K562 (cell line): Measurements from ENCODE around the gene HBB. TPM values are rescaled to one million over a fixed set of nuclear protein-coding genes. Genes with fewer than 3 reads are reported as not detected.

Source experiments
- ATAC-seq: fragments of 200-7000 bp; cut with Tn5 transposase; 3 replicates; pipeline ENCODE4 v1.9.1; 2020; ENCODE audit warnings: moderate library complexity
- BruUV-seq: library from RNA; stranded (reverse); fragments of 400-500 nt; replicated peaks from 2 replicates; lab custom pipeline; 2021; lab: Mats Ljungman, UMichigan
- CTCF ChIA-PET: fragments of 300-600 bp; formaldehyde crosslinking; extraction: SDS; loops from one replicate; lab custom pipeline; 2021; ENCODE audit warnings: low intra/inter-chr PET ratio; lab: Yijun Ruan, JAX
- POLR2A ChIA-PET: fragments of 300-600, 350-650 bp; sonication (Branson Sonifier 250); formaldehyde crosslinking; extraction: SDS; loops from one replicate; lab custom pipeline; 2021; ENCODE audit warnings: antibody characterized with exemption, inconsistent platforms; lab: Yijun Ruan, JAX
- DNase-seq, 4 experiments: peaks; one replicate each; pipeline versions ENCODE4 v3.0.0 to v3.0.0-alpha.2; 2011 to 2018; ENCODE audit warnings: low spot score in 3 of 4, mixed read lengths in 3 of 4; ENCODE audit errors: extremely low read depth in 1 of 4
- FAIRE-seq: peaks from 2 replicates; lab custom pipeline; 2011; peaks lifted over from hg19 to GRCh38; lab: Jason Lieb, UNC
- H2AFZ ChIP-seq: 2 replicates; pipeline ENCODE4 v1.6.0; 2011; ENCODE audit warnings: low read depth, low read length, control low read depth, inconsistent platforms
- H3K27ac ChIP-seq: fragments of 200-600 bp; 3 replicates; pipeline ENCODE4 v1.8.0; 2011; ENCODE audit warnings: low read depth, mild to moderate bottlenecking, control low read depth, inconsistent platforms, low read length, moderate library complexity, mixed read lengths; ENCODE audit errors: extremely low read depth
- H3K27me3 ChIP-seq, 2 experiments: fragments of 300-600 bp in 1 of 2; 2 replicates in 1 of 2; 3 replicates in 1 of 2; pipeline versions ENCODE4 v1.6.0 to v1.8.0; 2011; ENCODE audit warnings: inconsistent platforms in 2 of 2, low read length in 2 of 2, mild to moderate bottlenecking in 1 of 2, mixed read lengths in 1 of 2, moderate library complexity in 1 of 2; ENCODE audit not compliant: control insufficient read depth in 2 of 2, insufficient read depth in 2 of 2
- H3K36me3 ChIP-seq: fragments of 300-600 bp; 3 replicates; pipeline ENCODE4 v1.8.0; 2011; ENCODE audit warnings: mild to moderate bottlenecking, low read length, inconsistent platforms; ENCODE audit not compliant: control insufficient read depth, insufficient read depth
- H3K4me1 ChIP-seq, 2 experiments: fragments of 200-600 bp in 1 of 2; replicated peaks in 1 of 2; 2 replicates in 1 of 2; 3 replicates in 1 of 2; pipeline versions ENCODE4 v1.5.1 to v1.8.0; 2011; ENCODE audit warnings: inconsistent platforms in 2 of 2, low read length in 2 of 2, mild to moderate bottlenecking in 1 of 2, mixed read lengths in 1 of 2, moderate library complexity in 1 of 2; ENCODE audit not compliant: control insufficient read depth in 2 of 2, insufficient read depth in 2 of 2
- H3K4me2 ChIP-seq: 2 replicates; pipeline ENCODE4 v1.6.1; 2011; ENCODE audit warnings: low read length, control low read depth, inconsistent platforms, mixed read lengths; ENCODE audit not compliant: insufficient read depth
- H3K4me3 ChIP-seq: fragments of 200-600 bp; sonication (generic), shearing (Covaris generic); 2 replicates; pipeline ENCODE4 v1.5.1; 2016; ENCODE audit warnings: control low read depth, inconsistent platforms
- H3K79me2 ChIP-seq: fragments of 200-600 bp; 3 replicates; pipeline ENCODE4 v1.8.0; 2011; ENCODE audit warnings: low read length, inconsistent platforms; ENCODE audit not compliant: control insufficient read depth, insufficient read depth
- H3K9ac ChIP-seq, 2 experiments: 2 replicates each; pipeline versions ENCODE4 v1.6.0 to v1.6.1; 2011; ENCODE audit warnings: low read depth in 2 of 2, low read length in 2 of 2, control low read depth in 1 of 2, inconsistent platforms in 1 of 2, mild to moderate bottlenecking in 1 of 2, mixed read lengths in 1 of 2; ENCODE audit not compliant: insufficient read depth in 1 of 2
- H3K9me1 ChIP-seq: one replicate; pipeline ENCODE4 v1.6.0; 2011; ENCODE audit warnings: inconsistent platforms, mild to moderate bottlenecking, low read length, moderate library complexity; ENCODE audit not compliant: control insufficient read depth, insufficient read depth
- H3K9me3 ChIP-seq: replicated peaks from 2 replicates; pipeline ENCODE4 v1.5.1; 2011; ENCODE audit warnings: low read depth, low read length, inconsistent platforms; ENCODE audit not compliant: control insufficient read depth, insufficient read depth
- H4K20me1 ChIP-seq: replicated peaks from 2 replicates; pipeline ENCODE4 v1.6.1; 2011; ENCODE audit warnings: low read length, inconsistent platforms, mixed read lengths; ENCODE audit not compliant: control insufficient read depth, insufficient read depth
- CGGBP1 ChIP-seq: fragments of 250-450 bp; sonication (Bioruptor Pico); IDR thresholded peaks from 2 replicates; pipeline ENCODE4 v1.9.0; 2021; ENCODE audit warnings: mild to moderate bottlenecking
- CHCHD3 ChIP-seq: fragments of 250-450 bp; sonication (Bioruptor Pico); IDR thresholded peaks from 2 replicates; pipeline ENCODE4 v2.1.2; 2022; ENCODE audit warnings: mild to moderate bottlenecking
- DLX4 ChIP-seq: fragments of 250-450 bp; sonication (Bioruptor Pico); IDR thresholded peaks from 2 replicates; pipeline ENCODE4 v1.6.1; 2021; ENCODE audit warnings: mild to moderate bottlenecking
- HDAC2 ChIP-seq: fragments of 450-650 bp; IDR thresholded peaks from 2 replicates; pipeline ENCODE4 v1.6.1; 2016; ENCODE audit warnings: mild to moderate bottlenecking
- KLF10 ChIP-seq: fragments of 250-450 bp; sonication (Bioruptor Pico); IDR thresholded peaks from 2 replicates; pipeline ENCODE4 v1.6.1; 2021; ENCODE audit warnings: matching md5 sums
- MCM5 ChIP-seq: fragments of 450-650 bp; IDR thresholded peaks from 2 replicates; pipeline ENCODE4 v1.6.1; 2016; ENCODE audit warnings: low read depth
- RBM14 ChIP-seq: fragments of 200-400 bp; formaldehyde crosslinking; IDR thresholded peaks from 2 replicates; pipeline ENCODE4 v1.6.1; 2018; ENCODE audit warnings: low read depth, mild to moderate bottlenecking, low read length, moderate library complexity, borderline replicate concordance; ENCODE audit not compliant: insufficient read depth
- RBM15 ChIP-seq: fragments of 200-400 bp; formaldehyde crosslinking; IDR thresholded peaks from 2 replicates; pipeline ENCODE4 v1.6.1; 2018; ENCODE audit warnings: mild to moderate bottlenecking, low read length, moderate library complexity; ENCODE audit not compliant: insufficient read depth
- SAFB ChIP-seq: fragments of 200-400 bp; formaldehyde crosslinking; IDR thresholded peaks from 2 replicates; pipeline ENCODE4 v1.6.1; 2017; ENCODE audit warnings: low read depth, low read length, borderline replicate concordance
- SMARCC2 ChIP-seq: fragments of 450-650 bp; IDR thresholded peaks from 2 replicates; pipeline ENCODE4 v1.6.1; 2017; ENCODE audit warnings: antibody characterized with exemption, moderate library complexity, mild to moderate bottlenecking, low read depth
- SUPT5H ChIP-seq: fragments of 450-650 bp; IDR thresholded peaks from 2 replicates; pipeline ENCODE4 v1.6.1; 2016
- THRAP3 ChIP-seq: fragments of 450-650 bp; IDR thresholded peaks from 2 replicates; pipeline ENCODE4 v1.6.1; 2016; ENCODE audit warnings: mild to moderate bottlenecking, inconsistent platforms, borderline replicate concordance
- ZNF146 ChIP-seq: IDR thresholded peaks from one replicate; pipeline ENCODE4 v1.6.1; 2018; ENCODE audit warnings: missing compliant biosample characterization; ENCODE audit not compliant: unreplicated experiment
- ZNF347 ChIP-seq: fragments of 450-650 bp; formaldehyde crosslinking; IDR thresholded peaks from 2 replicates; pipeline ENCODE4 v1.4.0; 2020; ENCODE audit warnings: low read depth, mild to moderate bottlenecking, moderate library complexity
- ZNF551 ChIP-seq: fragments of 250-450 bp; sonication (Bioruptor Pico); IDR thresholded peaks from 2 replicates; pipeline ENCODE4 v1.5.0; 2021; ENCODE audit warnings: mild to moderate bottlenecking, moderate library complexity
- ZNF561 ChIP-seq: fragments of 450-650 bp; formaldehyde crosslinking; conservative IDR thresholded peaks from 2 replicates; pipeline ENCODE4 v1.4.0; 2020; ENCODE audit warnings: mild to moderate bottlenecking, moderate library complexity
- ZNF717 ChIP-seq: fragments of 250-450 bp; sonication (Bioruptor Pico); IDR thresholded peaks from 2 replicates; pipeline ENCODE4 v1.5.0; 2021
- ZNF75A ChIP-seq: fragments of 450-650 bp; formaldehyde crosslinking; IDR thresholded peaks from 2 replicates; pipeline ENCODE4 v1.4.0; 2020; ENCODE audit warnings: mild to moderate bottlenecking
- WGBS: fragments of 100-300 bp; shearing (Covaris generic); methylation state at CpG from one replicate; pipeline ENCODE4 v1.1.6; 2016; ENCODE audit warnings: low coverage, mixed read lengths; ENCODE audit not compliant: insufficient coverage; ENCODE audit errors: missing lambda C conversion rate; 5-methylcytosine and 5-hydroxymethylcytosine counted together
- in situ Hi-C: fragments of 300-500 bp; cut with MboI; formaldehyde crosslinking; loops from 4 replicates; pipeline ENCODE4 v1.15.0; 2018; ENCODE audit warnings: inconsistent platforms, mixed read lengths
- intact Hi-C: fragments of 100-400 bp; cut with micrococcal nuclease; formaldehyde crosslinking; loops from 2 replicates; pipeline ENCODE4 v1.14.2; 2022
- polyA plus RNA-seq, 8 experiments: library from polyadenylated mRNA; depleted of rRNA in 4 of 8; stranded (reverse) in 5 of 8; unstranded in 3 of 8; fragments of >200 nt; fragmentation: Nextera tagmentation in 2 of 8; fragmentation: Illumina TruSeq in 1 of 8; extraction: Ambion mirVana in 2 of 8; extraction: Trizol in 1 of 8; gene quantifications; 2 replicates each; pipeline versions ENCODE4 v1.2.1 to v1.2.3, GENCODE V29; 2011 to 2014; ENCODE audit warnings: inconsistent platforms in 1 of 8, missing spikeins in 1 of 8
- total RNA-seq, 7 experiments: library from RNA; depleted of rRNA in 6 of 7; stranded (reverse); fragments of >200 nt in 6 of 7; fragmentation: Illumina TruSeq in 2 of 7; extraction: Trizol in 2 of 7; gene quantifications; 2 replicates each; pipeline versions ENCODE4 v1.2.1 to v1.2.3, GENCODE V29; 2011 to 2021; ENCODE audit warnings: low replicate concordance in 1 of 7
- TF ChIP-seq, protein P1 (sequence below), 2 experiments: fragments of 450-650 bp; conservative IDR thresholded peaks; 2 replicates each; pipeline ENCODE4 v1.6.1; 2017; ENCODE audit warnings: mild to moderate bottlenecking in 2 of 2, moderate library complexity in 2 of 2
- TF ChIP-seq, protein P2 (sequence below): fragments of 450-650 bp; IDR thresholded peaks from 2 replicates; pipeline ENCODE4 v1.7.0; 2016; ENCODE audit warnings: borderline replicate concordance

The HBB gene
- total and polyA plus RNA-seq, 9 of the 15 experiments (the other 6 are each of a cell fraction or from before 2014, with no cell fraction given) = 0.33 to 3.4 (median 1.2) TPM; not detected in 2

DNA sequence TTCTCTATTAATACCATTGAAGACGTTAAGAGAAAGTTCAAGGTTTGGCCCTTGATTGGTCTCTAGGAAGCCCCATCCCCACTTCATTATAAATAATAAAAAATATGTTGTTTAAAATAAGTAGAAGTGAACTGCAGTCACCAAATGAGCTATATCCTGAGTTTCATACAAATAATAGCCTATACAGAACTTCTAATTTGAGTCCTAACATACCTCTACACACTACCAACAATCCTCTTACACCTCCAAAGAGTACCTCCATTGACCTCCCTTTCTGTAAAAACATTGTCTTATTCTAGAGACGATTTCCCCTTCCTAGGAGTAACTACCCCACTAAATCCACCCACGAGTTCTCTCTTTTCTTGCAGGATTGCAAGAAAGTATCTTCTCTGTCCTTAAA lies 14.6 kb upstream of the HBB start:
- Histone ChIP-seq H3K27ac (peak overlapping the region; percentile 80; the same call in 2 of the 3 replicates), H3K9me1 (no peaks in the 10 kb centered on the region), H3K36me3 (peaks cover 23% of the 10 kb centered on the region), H3K4me2 (peak overlapping the region; percentile 88), H3K79me2 (peaks cover 68% of the 10 kb centered on the region), H3K4me1 (peaks cover 8 to 36% of the 10 kb centered on the region in 2 experiments), H3K9ac (peak overlapping the region in 1 of 2 experiments; percentile 70; a peak in 2 of 4 replicates), H3K27me3 (no peaks in the 10 kb centered on the region), H3K9me3 (no peaks in the 10 kb centered on the region), H3K4me3 (peak overlapping the region; percentile 26), H2AFZ (no peak overlapping the region), H4K20me1 (0 out of 2 replicates have a peak, but pooled peaks cover 5% of the 10 kb centered on the region)
- no TSS peak for BruUV-seq
- FAIRE-seq = no peak
- ChIA-PET POLR2A (interaction anchor here (1.4 to 1.6 kb wide), 4 partner anchors 9 to 48 kb away, joined by 5 to 7 read pairs (median 6); partner anchors contain the start of gene HBG1), CTCF (no interaction called here)
- WGBS = 30% methylated on average over 3 of the region's 3 CpGs
- DNase-seq = no peak
- intact Hi-C loops (no loop called here), in situ Hi-C loops (loop anchor here (5.0 kb wide), 1 partner anchor 46 kb away; no protein-coding TSS in a partner anchor)
- ATAC-seq = no peak
- TF ChIP-seq ZNF561 (CRISPR knock-in tag) (no peak), RBM14 (no peak), HDAC2 (no peak), ZNF75A (no peak), KLF10 (CRISPR knock-in tag) (0 out of 2 replicates have a peak, but pooled peaks have one; percentile 57), ZNF347 (no peak), DLX4 (CRISPR knock-in tag) (0 out of 2 replicates have a peak, but pooled peaks have one; percentile 34), CGGBP1 (CRISPR knock-in tag) (peak; percentile 42; the same call in 1 of the 2 replicates), SUPT5H (0 out of 2 replicates have a peak, but pooled peaks have one; percentile 35), RBM15 (no peak), THRAP3 (no peak), ZNF146 (CRISPR knock-in tag) (no peak), SMARCC2 (no peak), MCM5 (no peak), ZNF717 (peak; percentile 46; the same call in 1 of the 2 replicates), ZNF551 (CRISPR knock-in tag) (peak; percentile 63; the same call in 1 of the 2 replicates), CHCHD3 (CRISPR knock-in tag) (peak; percentile 49; the same call in 1 of the 2 replicates), SAFB (no peak)
- TF ChIP-seq, protein P1, sequence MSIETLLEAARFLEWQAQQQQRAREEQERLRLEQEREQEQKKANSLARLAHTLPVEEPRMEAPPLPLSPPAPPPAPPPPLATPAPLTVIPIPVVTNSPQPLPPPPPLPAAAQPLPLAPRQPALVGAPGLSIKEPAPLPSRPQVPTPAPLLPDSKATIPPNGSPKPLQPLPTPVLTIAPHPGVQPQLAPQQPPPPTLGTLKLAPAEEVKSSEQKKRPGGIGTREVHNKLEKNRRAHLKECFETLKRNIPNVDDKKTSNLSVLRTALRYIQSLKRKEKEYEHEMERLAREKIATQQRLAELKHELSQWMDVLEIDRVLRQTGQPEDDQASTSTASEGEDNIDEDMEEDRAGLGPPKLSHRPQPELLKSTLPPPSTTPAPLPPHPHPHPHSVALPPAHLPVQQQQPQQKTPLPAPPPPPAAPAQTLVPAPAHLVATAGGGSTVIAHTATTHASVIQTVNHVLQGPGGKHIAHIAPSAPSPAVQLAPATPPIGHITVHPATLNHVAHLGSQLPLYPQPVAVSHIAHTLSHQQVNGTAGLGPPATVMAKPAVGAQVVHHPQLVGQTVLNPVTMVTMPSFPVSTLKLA (conservative IDR thresholded peaks at IDR 0.05) = 0 out of 4 replicates have a peak, but pooled peaks of 1 of the 2 experiments have one; percentile 2
- TF ChIP-seq, protein P2, sequence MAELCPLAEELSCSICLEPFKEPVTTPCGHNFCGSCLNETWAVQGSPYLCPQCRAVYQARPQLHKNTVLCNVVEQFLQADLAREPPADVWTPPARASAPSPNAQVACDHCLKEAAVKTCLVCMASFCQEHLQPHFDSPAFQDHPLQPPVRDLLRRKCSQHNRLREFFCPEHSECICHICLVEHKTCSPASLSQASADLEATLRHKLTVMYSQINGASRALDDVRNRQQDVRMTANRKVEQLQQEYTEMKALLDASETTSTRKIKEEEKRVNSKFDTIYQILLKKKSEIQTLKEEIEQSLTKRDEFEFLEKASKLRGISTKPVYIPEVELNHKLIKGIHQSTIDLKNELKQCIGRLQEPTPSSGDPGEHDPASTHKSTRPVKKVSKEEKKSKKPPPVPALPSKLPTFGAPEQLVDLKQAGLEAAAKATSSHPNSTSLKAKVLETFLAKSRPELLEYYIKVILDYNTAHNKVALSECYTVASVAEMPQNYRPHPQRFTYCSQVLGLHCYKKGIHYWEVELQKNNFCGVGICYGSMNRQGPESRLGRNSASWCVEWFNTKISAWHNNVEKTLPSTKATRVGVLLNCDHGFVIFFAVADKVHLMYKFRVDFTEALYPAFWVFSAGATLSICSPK = no peak
